Lung microvascular endothelial cell (primary cell): ENCODE measurements around the gene ZCCHC10. TPM values are rescaled to one million over a fixed set of nuclear protein-coding genes. Genes with fewer than 3 reads are reported as not detected.
"Not testable (repeated sequence)": the region's sequence is repeated elsewhere in the genome, so short reads cannot be mapped to it uniquely, and the experiment has no call there.

Experiments used
- DNase-seq, 2 donors: peaks; one replicate each; pipeline versions ENCODE4 v3.0.0 to v3.0.0-alpha.2; 2010; ENCODE audit warnings: low read depth in 2 of 2
- total RNA-seq: library from RNA; depleted of rRNA; stranded (reverse); fragments of >200 nt; gene quantifications from 2 replicates; pipeline ENCODE4 v1.2.1, GENCODE V29; 2014

ZCCHC10 gene
- 13.1 and 14.3 TPM in 2 replicates for total RNA-seq

GRCh38 chr5:133025804-133026663 is at the start of gene ZCCHC10:
TSS of gene ZCCHC10 (minus strand) at chr5:133026549. CDS start at chr5:133026537, 12 bp downstream.
- DNase-seq: peak; percentile 72 to 94

DNA sequence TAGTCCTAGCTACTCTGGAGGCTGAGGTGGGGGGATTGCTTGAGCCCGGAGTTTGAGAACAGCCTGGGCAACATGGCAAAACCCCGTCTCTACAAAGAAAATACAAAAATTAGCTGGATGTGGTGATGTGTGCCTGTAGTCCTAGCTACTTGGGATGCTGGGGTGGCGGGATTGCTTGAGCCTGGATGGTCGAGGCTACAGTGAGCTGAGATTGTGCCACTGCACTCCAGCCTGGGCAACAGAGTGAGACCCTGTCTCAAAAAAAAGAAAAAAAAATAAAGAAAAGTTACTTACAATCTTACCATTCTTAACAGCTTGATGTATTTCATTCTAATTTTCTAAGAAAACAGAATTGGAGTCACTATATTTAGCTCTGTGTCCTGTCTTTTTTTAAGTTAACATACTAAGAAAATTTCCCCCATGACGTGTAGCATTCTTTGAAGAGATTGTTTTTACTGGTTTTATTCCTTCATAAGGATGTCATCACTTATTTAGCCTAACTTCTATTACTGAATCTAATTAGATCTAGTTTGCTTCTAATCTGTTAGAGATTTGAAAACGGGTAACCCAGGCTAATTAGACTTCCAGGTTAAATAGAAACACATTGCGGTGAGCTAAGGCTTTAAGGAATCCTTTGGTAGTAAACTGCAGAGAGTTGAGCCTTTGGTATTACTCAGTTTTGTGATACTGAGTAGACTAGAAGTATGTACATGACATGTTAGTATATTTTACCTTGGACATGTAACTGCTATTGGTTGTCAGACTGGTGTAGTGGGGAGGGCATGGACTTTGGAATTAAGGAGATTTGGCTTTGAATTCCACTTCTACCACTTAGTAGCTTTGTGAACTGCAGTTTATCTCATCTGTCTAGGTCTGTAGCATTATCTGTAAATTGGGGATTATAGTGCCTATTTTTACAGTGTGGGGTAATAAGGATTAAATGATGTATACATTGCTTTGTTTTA is 49.5 kb upstream of the ZCCHC10 start:
- no peak for DNase-seq

GRCh38 chr5:133072021-133072420 is 45.7 kb upstream of the ZCCHC10 start:
- DNase-seq: no peak

DNA sequence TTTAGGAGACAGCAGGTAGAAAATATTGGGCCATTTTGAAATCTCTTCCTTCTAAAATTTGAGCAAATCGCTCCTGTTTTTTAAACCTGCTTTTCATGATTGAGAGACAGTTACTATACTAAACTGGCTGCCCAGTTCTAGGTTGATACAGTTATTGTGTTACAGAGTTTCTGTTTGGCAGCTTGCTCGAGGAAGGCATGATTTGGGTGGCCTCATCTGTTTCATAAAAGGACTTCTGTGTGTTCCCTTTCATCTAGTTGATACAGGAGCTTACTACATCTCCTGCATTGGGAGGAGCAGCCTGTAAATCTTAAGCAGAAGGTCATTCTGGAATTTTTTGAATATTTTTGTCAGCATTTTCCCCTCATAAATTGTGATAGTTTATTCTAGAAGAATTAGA is 39.7 kb upstream of the ZCCHC10 start:
- DNase-seq: no peak

DNA sequence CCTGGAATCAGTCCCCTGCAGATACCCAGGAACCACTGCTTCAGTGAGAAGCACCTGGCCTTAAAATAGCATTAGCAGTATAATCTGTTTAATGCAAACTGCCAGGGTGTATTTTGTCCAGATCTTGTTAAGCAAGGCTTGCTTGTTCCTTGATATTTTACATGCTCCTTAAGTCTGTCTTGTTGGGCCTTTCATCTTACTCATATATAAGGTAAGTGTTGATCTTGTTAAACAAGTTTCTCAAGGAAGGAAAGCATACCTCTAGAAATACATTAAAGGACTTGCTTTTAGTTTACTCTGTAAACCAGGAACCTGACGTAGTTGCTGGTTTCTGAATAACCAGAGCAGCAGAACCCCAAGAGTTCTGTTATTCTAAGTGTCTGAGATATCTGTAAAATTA is 39.1 kb upstream of the ZCCHC10 start:
- no peak for DNase-seq

DNA sequence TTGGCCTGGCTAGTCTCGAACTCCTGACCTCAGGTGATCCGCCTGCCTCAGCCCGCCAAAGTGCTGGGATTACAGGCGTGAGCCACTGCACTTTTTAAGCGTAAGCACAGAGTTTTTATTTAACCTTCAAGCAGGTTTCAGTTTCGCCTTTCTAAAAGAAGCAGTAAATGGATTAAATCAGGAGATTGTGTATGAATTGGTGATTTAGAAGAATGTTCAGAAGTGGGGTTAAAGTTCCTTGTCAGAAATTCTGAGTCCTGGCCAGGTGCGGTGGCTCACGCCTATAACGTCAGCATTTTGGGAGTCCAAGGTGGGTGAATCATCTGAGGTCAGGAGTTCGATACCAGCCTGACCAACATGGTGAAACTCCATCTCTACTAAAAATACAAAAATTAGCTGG is 37.6 kb upstream of the ZCCHC10 start:
- DNase-seq: no peak

DNA sequence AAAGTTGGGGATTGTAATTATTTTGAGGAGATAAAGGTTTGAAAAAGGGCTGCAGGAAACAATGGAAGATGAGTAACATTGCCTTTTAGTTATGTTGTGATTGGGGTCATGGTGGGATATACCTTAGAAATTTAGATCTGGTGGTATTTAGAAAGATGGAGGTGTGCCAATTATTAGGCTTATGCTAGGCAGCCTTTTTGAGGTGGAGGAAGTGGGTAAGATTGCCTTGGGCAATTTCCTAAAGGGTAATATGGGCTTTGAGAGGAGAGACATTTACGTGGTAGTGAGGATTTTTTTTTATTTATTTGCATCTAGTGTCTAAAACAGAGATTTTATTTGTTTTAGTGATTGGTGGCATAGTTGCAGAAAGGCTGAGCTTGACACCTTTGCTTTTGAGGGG is 35.9 kb upstream of the ZCCHC10 start:
- DNase-seq: no peak

DNA sequence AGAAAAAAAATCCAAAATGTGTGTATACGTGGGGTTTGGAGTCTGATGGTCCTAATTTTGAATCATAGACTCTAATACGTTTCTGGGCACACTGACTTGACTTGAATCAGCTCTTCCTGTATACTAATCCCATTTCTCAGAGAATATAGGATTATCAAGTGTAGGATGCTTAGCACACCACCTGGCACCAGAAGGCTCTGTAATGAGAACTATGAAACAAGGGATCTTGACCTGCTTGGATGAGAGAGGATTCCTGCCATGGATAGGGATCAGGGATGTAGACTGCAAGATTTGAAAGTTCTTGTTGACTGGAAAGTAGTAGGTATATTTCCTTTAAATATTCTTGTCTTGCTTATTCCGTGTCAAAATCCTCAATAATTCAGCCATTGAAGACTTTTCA is 33.3 kb upstream of the ZCCHC10 start:
- no peak for DNase-seq

GRCh38 chr5:133056891-133057290 is 30.5 kb upstream of the ZCCHC10 start:
- no peak for DNase-seq

DNA sequence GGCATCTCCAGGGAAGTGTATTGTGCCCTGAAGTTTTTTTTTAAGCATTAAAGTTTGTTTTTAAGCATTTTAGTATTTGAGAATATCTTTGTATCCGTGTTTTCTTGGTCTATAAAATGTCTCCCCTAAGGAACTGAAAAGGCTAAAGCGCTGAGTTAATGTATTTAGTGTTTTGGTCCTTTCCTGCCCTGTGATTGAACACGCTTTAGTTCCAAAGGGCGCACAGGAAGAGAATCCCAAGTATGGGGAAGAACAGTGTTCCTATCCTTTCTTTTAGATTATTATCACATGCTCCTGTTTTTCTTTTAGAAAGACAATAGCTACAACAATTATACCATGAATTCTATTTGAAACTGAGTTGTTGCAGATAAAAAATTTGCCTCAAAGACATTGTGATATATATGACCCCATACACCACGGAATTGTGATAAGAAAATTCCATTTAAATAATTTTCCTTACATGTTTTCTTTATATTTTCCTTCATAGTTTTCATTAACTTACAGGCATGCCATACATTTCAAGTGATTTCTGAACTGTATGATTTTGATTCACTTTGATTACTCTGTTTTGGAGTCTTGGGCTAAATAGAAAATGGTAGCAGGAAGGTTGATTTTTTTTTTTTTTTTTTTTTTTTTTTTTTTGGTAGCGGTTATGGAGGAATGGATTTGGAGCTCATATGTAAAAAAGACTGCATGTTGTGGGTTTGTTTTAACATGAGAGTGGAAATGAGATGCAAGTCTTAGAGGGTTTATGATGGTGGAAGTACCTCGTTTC is 28.5 kb upstream of the ZCCHC10 start:
- no peak for DNase-seq

DNA sequence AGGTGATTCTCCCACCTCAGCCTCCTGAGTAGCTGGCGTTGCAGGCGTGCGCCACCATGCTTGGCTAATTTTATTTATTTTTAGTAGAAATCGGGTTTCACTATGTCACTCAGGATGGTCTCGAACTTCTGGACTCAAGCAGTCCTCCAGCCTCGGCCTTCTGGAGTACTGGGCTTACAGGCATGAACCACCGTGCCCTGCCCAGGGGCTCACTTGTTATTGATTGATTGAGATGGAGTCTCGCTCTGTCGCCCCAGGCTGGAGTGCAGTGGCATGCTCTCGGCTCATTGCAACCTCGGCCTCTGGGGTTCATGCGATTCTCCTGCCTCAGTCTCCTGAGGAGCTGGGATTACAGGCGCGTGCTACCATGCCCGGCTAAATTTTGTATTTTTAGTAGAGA is 27.1 kb upstream of the ZCCHC10 start:
- no peak for DNase-seq

GRCh38 chr5:133052317-133053175 is 26.2 kb upstream of the ZCCHC10 start:
- DNase-seq: peak; percentile 74

GRCh38 chr5:133051542-133052316 is 25.4 kb upstream of the ZCCHC10 start, which contains the start of gene HSPA4:
TSS of gene HSPA4 (plus strand) at chr5:133052013. CDS start at chr5:133052251, 238 bp downstream.
- peak; percentile 99 for DNase-seq

DNA sequence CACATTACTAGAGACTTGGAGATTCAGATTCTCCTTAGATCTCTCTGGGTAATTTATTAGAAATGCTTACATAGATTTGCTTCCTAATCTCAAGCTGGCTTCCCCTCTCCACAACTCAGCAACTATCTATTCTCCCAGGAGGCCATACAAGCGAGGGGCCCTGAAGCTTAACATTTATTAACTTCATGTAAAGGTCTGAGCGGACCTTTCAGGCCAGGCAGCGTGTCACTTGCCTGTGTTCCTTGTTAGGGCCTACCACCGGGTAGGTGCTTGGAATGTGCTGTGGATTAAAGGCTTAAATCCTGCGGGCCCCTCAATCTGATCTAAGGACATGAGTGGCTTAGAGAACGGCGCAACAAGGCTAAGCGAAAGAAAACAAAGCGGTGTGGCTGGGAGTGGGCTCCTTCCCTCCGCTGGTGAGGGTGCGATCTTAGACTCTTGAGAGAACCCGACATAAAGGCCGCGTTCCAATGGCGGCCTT is 24.8 kb upstream of the ZCCHC10 start:
- no peak for DNase-seq

DNA sequence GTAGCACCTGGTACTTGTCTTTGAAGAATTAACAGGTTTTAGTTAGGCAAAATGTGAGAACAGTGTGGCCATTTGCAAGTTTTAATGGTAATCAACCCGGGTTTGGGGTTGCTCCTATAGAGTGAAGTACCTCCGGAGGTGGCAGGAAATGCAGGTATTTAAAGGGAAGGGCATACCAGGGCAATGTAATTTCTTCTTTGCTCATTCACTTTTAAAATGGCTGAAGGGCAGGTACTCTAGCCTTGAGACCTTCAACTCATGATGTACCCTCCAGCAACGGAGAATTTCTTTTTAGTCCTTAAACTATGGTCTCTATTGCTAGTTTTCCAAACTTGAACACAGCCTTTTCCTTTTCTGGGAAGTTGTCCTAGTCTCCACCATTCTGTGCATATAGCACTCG is 24.2 kb upstream of the ZCCHC10 start:
- no peak for DNase-seq

GRCh38 chr5:133049726-133050048 is 23.3 kb upstream of the ZCCHC10 start:
- DNase-seq: peak in 1 of 2 donors; percentile 21

DNA sequence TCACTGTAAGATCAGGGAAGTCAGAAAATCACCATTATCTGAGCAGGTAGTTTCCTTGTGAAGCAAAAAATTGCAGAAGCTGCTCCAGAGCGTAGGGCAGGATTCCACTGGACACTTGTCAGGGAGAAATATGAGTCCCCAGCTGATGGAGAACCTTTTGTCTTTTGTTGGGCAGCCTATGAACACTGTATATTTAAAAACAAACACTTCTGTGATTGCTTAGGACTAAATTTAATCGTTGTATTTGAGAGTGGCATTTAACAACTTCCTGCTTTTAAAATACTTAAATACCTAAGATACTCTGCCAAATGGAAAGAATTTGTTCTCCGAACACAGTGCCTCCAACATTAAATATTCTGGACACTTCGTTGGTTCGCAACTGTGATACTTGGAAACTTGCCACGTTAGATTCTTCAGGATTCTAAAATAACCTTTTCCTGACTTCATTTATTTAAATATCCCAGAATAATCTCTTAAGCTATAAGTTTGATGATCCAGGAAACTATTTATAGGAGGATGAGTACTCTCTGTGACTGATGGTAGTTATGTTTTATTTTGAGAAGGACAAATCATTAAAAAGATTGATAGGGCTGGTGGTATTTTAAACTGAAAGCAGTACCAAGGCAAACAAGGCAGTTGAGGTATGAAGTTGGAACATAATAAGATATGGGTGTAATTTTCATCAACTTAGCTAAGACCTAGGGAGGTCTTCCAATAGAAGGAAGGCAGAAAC is 22.8 kb upstream of the ZCCHC10 start:
- DNase-seq: peak; percentile 29 to 31

DNA sequence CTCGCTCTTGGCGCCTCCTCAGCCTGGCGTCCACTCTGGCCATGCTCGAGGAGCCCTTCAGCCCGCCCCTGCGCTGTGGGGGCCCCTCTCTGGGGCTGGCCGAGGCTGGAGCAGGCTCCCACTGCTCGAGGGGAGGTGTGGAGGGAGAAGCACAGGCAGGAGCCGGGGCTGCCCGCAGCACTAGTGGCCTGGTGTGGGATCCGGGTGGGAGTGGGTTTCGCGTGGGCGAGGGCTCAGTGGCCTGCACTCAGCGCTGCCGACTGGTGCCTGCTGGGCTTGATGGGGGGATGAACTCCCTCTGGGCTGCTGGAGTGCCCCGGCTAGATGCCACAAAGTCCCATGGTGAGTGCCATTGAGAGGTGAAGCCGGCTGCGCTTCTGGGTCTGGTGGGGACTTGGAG is 21.1 kb upstream of the ZCCHC10 start:
- DNase-seq: no peak

DNA sequence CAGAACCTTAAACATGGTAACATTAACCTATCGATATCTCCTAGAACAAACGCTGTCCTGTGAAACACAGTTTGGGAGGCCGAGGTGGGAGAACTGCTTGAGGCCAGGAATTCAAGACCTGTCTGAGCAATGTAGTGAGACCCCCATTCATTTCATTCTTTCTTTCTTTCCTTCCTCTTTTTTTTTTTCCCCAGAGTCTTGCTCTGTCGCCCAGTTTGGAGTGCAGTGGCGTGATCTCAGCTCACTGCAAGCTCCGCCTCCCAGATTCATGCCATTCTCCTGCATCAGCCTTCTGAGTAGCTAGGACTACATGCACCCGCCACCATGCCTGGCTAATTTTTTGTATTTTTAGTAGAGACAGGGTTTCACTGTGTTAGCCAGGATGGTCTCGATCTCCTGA is 20.2 kb upstream of the ZCCHC10 start:
- DNase-seq: not testable (repeated sequence)
